PC-3 (cell line): Measurements from ENCODE around the gene HMGXB3. TPM values are rescaled to one million over a fixed set of nuclear protein-coding genes. Genes with fewer than 3 reads are reported as not detected.

Experiments
- ATAC-seq: fragments of 200-7000 bp; cut with Tn5 transposase; 2 replicates; pipeline ENCODE4 v1.9.1; 2020; ENCODE audit warnings: mild to moderate bottlenecking, moderate library complexity
- BruUV-seq: library from RNA; stranded (reverse); fragments of 400-500 nt; replicated peaks from 2 replicates; lab custom pipeline; 2021; lab: Mats Ljungman, UMichigan
- CTCF ChIA-PET: fragments of 300-600 bp; sonication (Branson Sonifier 250); formaldehyde crosslinking; loops from one replicate; lab custom pipeline; 2022; ENCODE audit warnings: antibody characterized with exemption; lab: Charles Lee
- POLR2A ChIA-PET: fragments of 300-600 bp; sonication (Branson Sonifier 250); formaldehyde crosslinking; loops from one replicate; lab custom pipeline; 2022; ENCODE audit warnings: antibody characterized with exemption; ENCODE audit not compliant: unreplicated experiment; lab: Charles Lee
- DNase-seq: peaks from one replicate; pipeline ENCODE4 v3.0.0-alpha.2; 2015
- H2AFZ ChIP-seq: fragments of 300-600 bp; sonication (generic); 2 replicates; pipeline ENCODE4 v1.6.0; 2016; ENCODE audit warnings: antibody characterized with exemption, low read length
- H3F3A ChIP-seq: fragments of 300-600 bp; sonication (generic); one replicate; pipeline ENCODE4 v1.6.0; 2017; ENCODE audit warnings: antibody characterized with exemption, low read length, control low read depth, mild to moderate bottlenecking; ENCODE audit not compliant: unreplicated experiment
- H3K27ac ChIP-seq: fragments of 300-600 bp; sonication (generic); 2 replicates; pipeline ENCODE4 v1.5.1; 2016; ENCODE audit warnings: mild to moderate bottlenecking, low read length
- H3K27me3 ChIP-seq: fragments of 300-600 bp; sonication (generic); 2 replicates; pipeline ENCODE4 v1.6.1; 2016; ENCODE audit warnings: low read length, mixed read lengths
- H3K36me3 ChIP-seq: fragments of 300-600 bp; sonication (generic); 2 replicates; pipeline ENCODE4 v1.6.1; 2016; ENCODE audit warnings: low read depth, mixed run types, low read length, mixed read lengths
- H3K4me1 ChIP-seq: fragments of 300-600 bp; sonication (generic); 2 replicates; pipeline ENCODE4 v1.5.1; 2016; ENCODE audit warnings: low read length; ENCODE audit not compliant: insufficient read depth
- H3K4me2 ChIP-seq: fragments of 300-600 bp; sonication (generic); 2 replicates; pipeline ENCODE4 v1.6.0; 2016; ENCODE audit warnings: low read length
- H3K4me3 ChIP-seq: fragments of 300-600 bp; sonication (generic); 2 replicates; pipeline ENCODE4 v1.5.1; 2016; ENCODE audit warnings: mild to moderate bottlenecking, low read length, mixed read lengths
- H3K79me2 ChIP-seq: fragments of 300-600 bp; sonication (generic); 2 replicates; pipeline ENCODE4 v1.6.1; 2017; ENCODE audit warnings: low read length, mixed read lengths
- H3K9ac ChIP-seq: fragments of 300-600 bp; sonication (generic); 2 replicates; pipeline ENCODE4 v1.6.0; 2016; ENCODE audit warnings: mild to moderate bottlenecking, low read length
- H3K9me2 ChIP-seq: fragments of 300-600 bp; sonication (generic); replicated peaks from 2 replicates; pipeline ENCODE4 v1.6.1; 2016; ENCODE audit warnings: mixed run types, low read length, mixed read lengths
- H3K9me3 ChIP-seq: fragments of 300-600 bp; sonication (generic); 2 replicates; pipeline ENCODE4 v1.6.1; 2016; ENCODE audit warnings: low read length, mixed read lengths
- H4K20me1 ChIP-seq: fragments of 300-600 bp; sonication (generic); 2 replicates; pipeline ENCODE4 v1.6.1; 2016; ENCODE audit warnings: low read length, mixed read lengths
- EZH2 ChIP-seq: fragments of 300-600 bp; sonication (generic); IDR thresholded peaks from one replicate; pipeline ENCODE4 v1.6.1; 2017; ENCODE audit warnings: antibody characterized with exemption, mild to moderate bottlenecking, low read length; ENCODE audit not compliant: unreplicated experiment
- EZH2phosphoT487 ChIP-seq: fragments of 300-600 bp; sonication (generic); IDR thresholded peaks from 2 replicates; pipeline ENCODE4 v1.6.1; 2018; ENCODE audit warnings: mild to moderate bottlenecking, antibody characterized with exemption, low read length, borderline replicate concordance
- intact Hi-C: fragments of 100-400 bp; cut with micrococcal nuclease; formaldehyde crosslinking; loops from 2 replicates; pipeline ENCODE4 v1.9.0; 2023
- total RNA-seq: library from RNA; depleted of rRNA; stranded (reverse); fragments of >200 nt; gene quantifications from 2 replicates; pipeline ENCODE4 v1.2.3, GENCODE V29; 2014
- TF ChIP-seq, protein P1 (sequence below): fragments of 300-600 bp; sonication (generic); conservative IDR thresholded peaks from 2 replicates; pipeline ENCODE4 v1.5.1; 2017; ENCODE audit warnings: antibody characterized with exemption, low read depth, mild to moderate bottlenecking, low read length

Gene HMGXB3
- total RNA-seq, 1 experiment from 2014 or later = 56.6 TPM

DNA sequence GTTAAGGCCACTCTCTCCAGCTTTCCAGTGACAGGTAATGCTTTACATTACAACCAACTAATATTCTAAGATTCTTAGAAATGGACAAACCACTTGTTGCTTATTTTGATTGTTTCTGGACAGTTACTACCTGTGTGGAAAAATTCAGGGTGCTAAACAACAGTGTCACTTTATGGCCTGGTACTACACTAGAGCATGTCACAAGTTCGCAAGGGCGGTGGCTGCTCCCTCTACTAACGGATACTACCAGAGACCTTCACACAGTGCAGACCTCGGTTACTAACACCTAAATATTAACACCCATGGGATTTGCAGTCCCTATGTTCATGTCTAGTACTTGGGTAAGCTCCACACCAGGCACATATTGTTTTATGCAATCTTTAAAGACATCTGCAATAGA is 13.4 kb downstream of the HMGXB3 start:
- no peak overlapping the region for H3K4me2 ChIP-seq
- peaks cover 41% of the 10 kb centered on the region for H3K79me2 ChIP-seq
- no peak overlapping the region for H3K9ac ChIP-seq
- DNase-seq (no peak), ATAC-seq (no peak)
- H3K9me2 ChIP-seq = no peaks in the 10 kb centered on the region
- intact Hi-C loops = no loop called here
- H4K20me1 ChIP-seq = peaks cover 13% of the 10 kb centered on the region
- TF ChIP-seq, protein P1, sequence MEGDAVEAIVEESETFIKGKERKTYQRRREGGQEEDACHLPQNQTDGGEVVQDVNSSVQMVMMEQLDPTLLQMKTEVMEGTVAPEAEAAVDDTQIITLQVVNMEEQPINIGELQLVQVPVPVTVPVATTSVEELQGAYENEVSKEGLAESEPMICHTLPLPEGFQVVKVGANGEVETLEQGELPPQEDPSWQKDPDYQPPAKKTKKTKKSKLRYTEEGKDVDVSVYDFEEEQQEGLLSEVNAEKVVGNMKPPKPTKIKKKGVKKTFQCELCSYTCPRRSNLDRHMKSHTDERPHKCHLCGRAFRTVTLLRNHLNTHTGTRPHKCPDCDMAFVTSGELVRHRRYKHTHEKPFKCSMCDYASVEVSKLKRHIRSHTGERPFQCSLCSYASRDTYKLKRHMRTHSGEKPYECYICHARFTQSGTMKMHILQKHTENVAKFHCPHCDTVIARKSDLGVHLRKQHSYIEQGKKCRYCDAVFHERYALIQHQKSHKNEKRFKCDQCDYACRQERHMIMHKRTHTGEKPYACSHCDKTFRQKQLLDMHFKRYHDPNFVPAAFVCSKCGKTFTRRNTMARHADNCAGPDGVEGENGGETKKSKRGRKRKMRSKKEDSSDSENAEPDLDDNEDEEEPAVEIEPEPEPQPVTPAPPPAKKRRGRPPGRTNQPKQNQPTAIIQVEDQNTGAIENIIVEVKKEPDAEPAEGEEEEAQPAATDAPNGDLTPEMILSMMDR = no peak
- TF ChIP-seq EZH2 = no peak
- TF ChIP-seq EZH2phosphoT487 = no peak
- ChIA-PET CTCF (no interaction called here), POLR2A (no interaction called here)
- no peak overlapping the region for H3K4me3 ChIP-seq
- peaks cover 83% of the 10 kb centered on the region for H3K36me3 ChIP-seq
- no peak overlapping the region for H3K27ac ChIP-seq
- H3F3A ChIP-seq = peaks cover 12% of the 10 kb centered on the region
- BruUV-seq = no TSS peak
- no peak overlapping the region for H2AFZ ChIP-seq
- peaks cover 23% of the 10 kb centered on the region for H3K4me1 ChIP-seq
- no peaks in the 10 kb centered on the region for H3K9me3 ChIP-seq
- no peaks in the 10 kb centered on the region for H3K27me3 ChIP-seq

DNA sequence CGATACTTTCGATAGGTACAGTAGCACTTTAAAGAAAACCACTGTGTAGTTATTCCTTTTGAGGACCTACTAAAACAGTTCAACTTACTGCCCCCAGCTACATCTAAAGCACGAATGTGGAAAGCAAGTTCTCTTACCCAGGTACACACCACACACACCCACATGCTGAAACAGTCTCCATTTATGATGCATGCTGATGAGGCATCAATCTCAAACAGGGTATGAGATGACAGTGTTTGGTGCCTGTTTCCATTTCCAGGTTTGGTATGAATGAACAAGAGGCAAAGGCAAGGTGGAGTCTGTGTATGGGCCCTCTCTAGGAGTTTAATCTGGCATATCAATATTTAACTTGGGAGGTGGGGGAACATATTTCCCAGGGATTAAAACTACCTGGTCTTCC is 13.9 kb downstream of the HMGXB3 start:
- Histone ChIP-seq H3K27me3 (no peaks in the 10 kb centered on the region), H3F3A (peaks cover 12% of the 10 kb centered on the region), H3K9ac (no peak overlapping the region), H3K4me3 (no peak overlapping the region), H3K27ac (no peak overlapping the region), H3K36me3 (peaks cover 83% of the 10 kb centered on the region), H3K4me1 (peaks cover 23% of the 10 kb centered on the region), H3K9me2 (no peaks in the 10 kb centered on the region), H4K20me1 (peaks cover 13% of the 10 kb centered on the region), H3K79me2 (peaks cover 42% of the 10 kb centered on the region), H3K4me2 (no peak overlapping the region), H2AFZ (no peak overlapping the region), H3K9me3 (no peaks in the 10 kb centered on the region)
- intact Hi-C loops = no loop called here
- ATAC-seq = no peak
- POLR2A ChIA-PET = no interaction called here
- no TSS peak for BruUV-seq
- TF ChIP-seq, protein P1 = no peak
- TF ChIP-seq EZH2phosphoT487 = no peak
- TF ChIP-seq EZH2 = no peak
- no peak for DNase-seq
- CTCF ChIA-PET = no interaction called here

DNA sequence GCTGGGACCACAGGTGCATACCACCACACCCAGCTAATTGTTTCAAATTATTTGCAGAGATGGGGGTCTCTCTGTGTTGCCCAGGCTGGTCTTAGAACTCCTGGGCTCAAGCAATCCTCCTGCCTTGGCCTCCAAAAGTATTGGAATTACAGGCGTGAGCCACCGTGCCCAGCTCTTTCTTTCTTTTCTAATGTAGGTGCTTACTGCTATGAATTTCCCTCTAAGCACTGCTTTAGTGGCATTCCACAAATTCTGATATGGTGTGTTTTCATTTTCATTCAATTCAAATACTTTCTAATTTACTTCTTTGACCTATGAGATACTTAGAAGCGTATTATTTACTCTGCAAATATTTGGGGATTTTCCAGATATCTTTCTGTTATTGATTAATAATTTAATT is 14.9 kb downstream of the HMGXB3 start:
- H3K9me3 ChIP-seq = no peaks in the 10 kb centered on the region
- H3K9ac ChIP-seq = no peak overlapping the region
- H4K20me1 ChIP-seq = peaks cover 13% of the 10 kb centered on the region
- no peak overlapping the region for H2AFZ ChIP-seq
- ChIA-PET CTCF (interaction anchor here (0.5 kb wide), 1 partner anchor 9 kb away, joined by 3 read pairs; no protein-coding TSS in a partner anchor), POLR2A (no interaction called here)
- H3K4me3 ChIP-seq = no peak overlapping the region
- peaks cover 45% of the 10 kb centered on the region for H3K79me2 ChIP-seq
- ATAC-seq (no peak), DNase-seq (no peak)
- peaks cover 12% of the 10 kb centered on the region for H3F3A ChIP-seq
- intact Hi-C loops = no loop called here
- BruUV-seq = no TSS peak
- no peaks in the 10 kb centered on the region for H3K27me3 ChIP-seq
- TF ChIP-seq EZH2phosphoT487 = no peak
- TF ChIP-seq EZH2 = no peak
- TF ChIP-seq, protein P1 = no peak
- H3K4me1 ChIP-seq = peaks cover 30% of the 10 kb centered on the region
- H3K4me2 ChIP-seq = no peak overlapping the region
- H3K9me2 ChIP-seq = no peaks in the 10 kb centered on the region
- no peak overlapping the region for H3K27ac ChIP-seq
- H3K36me3 ChIP-seq = peaks cover 84% of the 10 kb centered on the region
